HFF-Myc (cell line): ENCODE data around the gene NDUFB10.
A peak's percentile ranks its signal among the peaks of the same experiment; 100 is the strongest.
"Not testable (repeated sequence)": the region's sequence is repeated elsewhere in the genome, so short reads cannot be mapped to it uniquely, and the experiment has no call there.

Experiments
- DNase-seq: peaks from one replicate; pipeline ENCODE4 v3.0.0-alpha.2; 2011; ENCODE audit warnings: low read depth; ENCODE audit errors: extremely low read depth
- H3K4me3 ChIP-seq: replicated peaks from 2 replicates; pipeline ENCODE4 v1.5.1; 2011; ENCODE audit warnings: low read depth, mild to moderate bottlenecking, control low read depth, low read length
- CTCF ChIP-seq: IDR thresholded peaks from 2 replicates; pipeline ENCODE4 v1.5.1; 2012; ENCODE audit warnings: mild to moderate bottlenecking, low read depth, low read length, control low read depth; ENCODE audit errors: missing control alignments

Gene NDUFB10

GRCh38 chr16:1947369-1947670, 12.0 kb upstream of the NDUFB10 start:
- no peak for TF ChIP-seq CTCF
- no peak for DNase-seq
- no peak overlapping the region for H3K4me3 ChIP-seq

- no peak overlapping the region for H3K4me3 ChIP-seq
- TF ChIP-seq CTCF = no peak
- DNase-seq = no peak
Measured at GRCh38 chr16:1949507-1949906, 9.8 kb upstream of the NDUFB10 start.

GRCh38 chr16:1950047-1950446, 9.3 kb upstream of the NDUFB10 start:
- no peak for TF ChIP-seq CTCF
- H3K4me3 ChIP-seq = no peak overlapping the region
- DNase-seq = no peak

GRCh38 chr16:1950559-1950958, 8.8 kb upstream of the NDUFB10 start:
- no peak overlapping the region for H3K4me3 ChIP-seq
- no peak for DNase-seq
- TF ChIP-seq CTCF = no peak

DNA sequence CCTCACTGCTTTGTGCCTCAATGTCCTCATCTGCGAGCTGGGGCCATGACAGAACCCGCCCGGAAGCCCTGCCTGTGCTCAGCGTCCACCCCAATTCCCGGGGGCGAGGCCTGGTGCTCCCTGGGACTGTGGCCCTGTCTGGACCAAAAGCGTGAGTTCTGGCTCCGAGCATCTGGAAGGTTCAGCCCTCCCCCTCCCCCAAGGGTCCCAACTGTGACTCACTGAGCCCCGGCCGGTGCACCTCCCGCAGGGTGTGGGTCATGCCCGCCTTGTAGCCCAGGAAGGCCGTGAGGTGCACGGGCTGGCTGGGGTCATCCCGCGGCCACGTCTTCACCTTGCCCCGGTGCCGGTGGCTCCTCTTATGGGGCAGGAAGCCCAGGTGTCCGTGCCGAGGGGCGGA, 5.6 kb upstream of the NDUFB10 start:
- TF ChIP-seq CTCF = no peak

GRCh38 chr16:1957434-1958142, 1.8 kb upstream of the NDUFB10 start:
- not testable (repeated sequence) for H3K4me3 ChIP-seq, DNase-seq

More for the DNA sequence above, 5.6 kb upstream of the NDUFB10 start:
- no peak overlapping the region for H3K4me3 ChIP-seq
- no peak for DNase-seq

DNA sequence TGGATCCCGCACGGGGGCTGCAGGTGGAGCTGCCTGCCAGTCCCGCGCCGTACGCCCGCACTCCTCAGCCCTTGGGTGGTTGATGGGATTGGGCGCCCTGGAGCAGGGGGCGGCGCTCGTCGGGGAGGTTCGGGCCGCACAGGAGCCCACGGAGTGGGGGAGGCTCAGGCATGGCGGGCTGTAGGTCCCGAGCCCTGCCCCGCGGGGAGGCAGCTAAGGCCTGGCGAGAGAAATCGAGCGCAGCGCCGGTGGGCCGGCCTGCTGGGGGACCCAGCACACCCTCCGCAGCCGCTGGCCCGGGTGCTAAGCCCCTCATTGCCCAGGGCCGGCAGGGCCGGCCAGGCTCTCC, 1.2 kb upstream of the NDUFB10 start:
- DNase-seq, H3K4me3 ChIP-seq: not testable (repeated sequence)

- peak overlapping the region; percentile 86; the same call in 1 of the 2 replicates for H3K4me3 ChIP-seq
- no peak for TF ChIP-seq CTCF
Measured at GRCh38 chr16:1958715-1959268, 546 bp upstream of the NDUFB10 start.

More at GRCh38 chr16:1958715-1959268, 546 bp upstream of the NDUFB10 start:
- DNase-seq = no peak
